ENCODE data around the gene LRRC74B.

DNA sequence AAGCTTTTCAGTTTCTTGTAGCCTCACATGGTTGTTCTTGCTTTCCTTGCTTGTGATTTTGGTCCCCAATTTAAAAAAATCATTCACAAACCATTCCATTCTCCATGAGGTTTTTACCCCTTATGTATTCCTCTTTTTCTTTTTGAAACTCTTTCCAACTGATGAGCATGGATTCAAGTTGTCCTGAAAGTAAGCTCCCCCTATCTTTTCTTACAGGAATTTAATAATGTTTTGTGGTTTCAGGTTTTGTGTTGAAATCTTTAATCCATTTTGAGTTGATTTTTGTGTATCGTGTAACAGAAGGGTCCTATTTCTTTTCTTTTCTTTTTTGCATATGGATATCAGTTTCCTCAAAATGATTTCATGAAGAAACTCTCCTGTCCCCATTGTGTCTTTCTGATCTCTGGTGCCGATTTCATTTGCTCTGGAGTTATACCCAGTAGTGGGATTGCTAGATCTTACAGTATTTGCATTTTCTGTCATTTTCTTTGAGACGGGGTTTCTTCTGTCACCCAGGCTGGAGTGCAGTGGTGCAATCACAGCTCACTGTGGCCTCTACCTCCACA, 58.5 kb downstream of the LRRC74B start:
- TF ChIP-seq, protein P1, sequence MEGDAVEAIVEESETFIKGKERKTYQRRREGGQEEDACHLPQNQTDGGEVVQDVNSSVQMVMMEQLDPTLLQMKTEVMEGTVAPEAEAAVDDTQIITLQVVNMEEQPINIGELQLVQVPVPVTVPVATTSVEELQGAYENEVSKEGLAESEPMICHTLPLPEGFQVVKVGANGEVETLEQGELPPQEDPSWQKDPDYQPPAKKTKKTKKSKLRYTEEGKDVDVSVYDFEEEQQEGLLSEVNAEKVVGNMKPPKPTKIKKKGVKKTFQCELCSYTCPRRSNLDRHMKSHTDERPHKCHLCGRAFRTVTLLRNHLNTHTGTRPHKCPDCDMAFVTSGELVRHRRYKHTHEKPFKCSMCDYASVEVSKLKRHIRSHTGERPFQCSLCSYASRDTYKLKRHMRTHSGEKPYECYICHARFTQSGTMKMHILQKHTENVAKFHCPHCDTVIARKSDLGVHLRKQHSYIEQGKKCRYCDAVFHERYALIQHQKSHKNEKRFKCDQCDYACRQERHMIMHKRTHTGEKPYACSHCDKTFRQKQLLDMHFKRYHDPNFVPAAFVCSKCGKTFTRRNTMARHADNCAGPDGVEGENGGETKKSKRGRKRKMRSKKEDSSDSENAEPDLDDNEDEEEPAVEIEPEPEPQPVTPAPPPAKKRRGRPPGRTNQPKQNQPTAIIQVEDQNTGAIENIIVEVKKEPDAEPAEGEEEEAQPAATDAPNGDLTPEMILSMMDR (conservative IDR thresholded peaks at IDR 0.05 in 1 of 2, IDR thresholded peaks at IDR 0.05 in 1 of 2; ENCODE audit: extremely low read depth in 1 of 2, insufficient read depth in 1 of 2, low read depth in 1 of 2, low read length in 2 of 2) = peak in 1 of 2 donors; percentile 4
- no peak for TF ChIP-seq EZH2 (IDR thresholded peaks at IDR 0.05; ENCODE audit: borderline replicate concordance, low read length)

All from mammary epithelial cell (primary cell).